Measurements from ENCODE around the gene SKIC2.
"Not testable (repeated sequence)": the region's sequence is repeated elsewhere in the genome, so short reads cannot be mapped to it uniquely, and the experiment has no call there.

The SKIC2 gene

DNA sequence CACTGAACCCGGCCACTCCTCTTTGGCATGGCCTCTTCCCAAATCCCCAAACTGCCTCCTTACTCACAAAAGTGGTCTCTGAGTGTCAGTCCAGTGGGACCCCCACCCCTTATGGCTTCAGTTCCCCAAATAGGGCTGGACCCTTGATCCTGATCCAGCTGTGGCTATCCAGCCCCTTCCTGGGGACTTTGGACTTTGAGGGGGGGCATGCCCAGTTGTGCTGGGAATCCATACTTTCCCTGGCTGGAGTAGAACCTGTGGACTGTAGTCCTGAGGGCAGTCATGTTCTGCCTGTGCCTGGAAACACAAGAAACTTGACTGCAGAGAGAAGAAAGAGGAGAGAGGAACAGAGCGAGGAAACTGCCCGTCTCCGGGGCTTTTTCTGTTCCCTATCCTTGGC is 45.4 kb downstream of the SKIC2 start:
- H3K4me3 ChIP-seq (ENCODE audit: low read length); DNase-seq (ENCODE audit: low read depth): not testable (repeated sequence)

DNA sequence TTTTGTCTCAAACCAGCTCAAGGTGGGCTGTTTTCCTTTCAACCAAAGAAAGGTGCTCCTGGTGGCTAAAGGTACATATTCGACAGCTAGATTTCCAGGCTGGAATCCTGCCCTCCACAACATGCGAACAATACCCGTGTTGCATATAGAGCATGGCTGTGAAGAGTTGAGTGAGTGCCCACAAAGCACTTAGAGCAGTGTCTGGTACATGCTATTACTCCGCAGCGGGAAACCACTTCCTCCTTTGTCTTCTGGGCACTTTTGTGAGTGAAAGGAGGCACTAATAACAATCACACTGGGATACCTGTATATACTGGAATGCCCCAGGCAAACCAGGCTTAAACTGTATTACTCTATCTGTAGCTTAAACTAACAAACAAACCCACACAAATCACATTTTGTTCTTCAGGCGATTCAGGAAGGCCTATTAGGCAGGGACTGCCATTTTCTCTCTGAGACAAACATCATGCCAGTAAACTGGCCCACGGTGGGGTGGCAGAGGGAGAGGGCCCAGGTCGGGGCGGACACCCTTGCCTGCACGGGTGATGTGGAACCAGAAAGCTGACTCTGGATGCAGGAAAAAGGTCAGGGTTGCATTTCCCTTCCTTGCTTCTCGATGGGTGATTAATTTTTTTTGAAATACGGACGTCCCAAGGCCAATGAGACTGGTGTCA is 46.0 kb downstream of the SKIC2 start:
- DNase-seq (ENCODE audit: low read depth); H3K4me3 ChIP-seq (ENCODE audit: low read length): not testable (repeated sequence)

- not testable (repeated sequence) for H3K4me3 ChIP-seq (ENCODE audit: low read length); DNase-seq (ENCODE audit: low read depth)
These were observed 46.5 kb downstream of the SKIC2 start for GRCh38 chr6:32005538-32005880.

DNA sequence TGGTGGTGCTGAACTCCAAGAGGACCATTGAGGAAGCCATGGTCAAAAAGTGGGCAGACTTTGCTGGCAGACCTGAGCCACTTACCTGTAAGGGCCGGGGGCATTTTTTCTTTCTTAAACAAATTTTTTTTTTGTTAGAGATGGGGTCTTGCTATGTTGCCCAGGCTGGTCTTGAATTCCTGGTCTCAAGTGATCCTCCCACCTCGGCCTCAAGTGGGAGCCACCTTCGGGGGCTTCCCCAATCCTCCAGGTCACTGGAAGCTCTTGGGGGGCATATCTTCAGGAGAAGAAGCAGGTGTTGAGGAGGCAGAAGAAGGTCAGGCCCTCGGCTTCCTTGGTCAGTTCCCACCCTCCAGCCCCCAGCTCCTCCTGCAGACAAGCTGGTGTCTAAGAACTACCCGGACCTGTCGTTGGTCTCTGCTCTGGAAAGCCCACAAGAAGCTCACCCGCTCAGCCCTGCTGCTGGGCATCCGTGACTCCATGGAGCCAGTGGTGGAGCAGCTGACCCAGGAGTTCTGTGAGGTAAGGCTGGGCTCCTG is 47.1 kb downstream of the SKIC2 start:
- H3K4me3 ChIP-seq (ENCODE audit: low read length); DNase-seq (ENCODE audit: low read depth): not testable (repeated sequence)

- DNase-seq (ENCODE audit: low read depth); H3K4me3 ChIP-seq (ENCODE audit: low read length): not testable (repeated sequence)
These were observed 48.1 kb downstream of the SKIC2 start for GRCh38 chr6:32007086-32007485.

DNA sequence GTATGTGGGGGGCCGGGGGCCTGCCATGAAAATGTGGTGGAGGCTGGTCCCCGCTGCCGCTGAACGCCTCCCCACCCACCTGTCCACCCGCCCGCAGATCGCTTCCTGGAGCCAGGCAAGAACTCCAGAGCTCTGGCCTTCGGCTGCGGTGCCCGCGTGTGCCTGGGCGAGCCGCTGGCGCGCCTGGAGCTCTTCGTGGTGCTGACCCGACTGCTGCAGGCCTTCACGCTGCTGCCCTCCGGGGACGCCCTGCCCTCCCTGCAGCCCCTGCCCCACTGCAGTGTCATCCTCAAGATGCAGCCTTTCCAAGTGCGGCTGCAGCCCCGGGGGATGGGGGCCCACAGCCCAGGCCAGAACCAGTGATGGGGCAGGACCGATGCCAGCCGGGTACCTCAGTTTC is 49.1 kb downstream of the SKIC2 start:
- not testable (repeated sequence) for DNase-seq (ENCODE audit: low read depth); H3K4me3 ChIP-seq (ENCODE audit: low read length)

DNA sequence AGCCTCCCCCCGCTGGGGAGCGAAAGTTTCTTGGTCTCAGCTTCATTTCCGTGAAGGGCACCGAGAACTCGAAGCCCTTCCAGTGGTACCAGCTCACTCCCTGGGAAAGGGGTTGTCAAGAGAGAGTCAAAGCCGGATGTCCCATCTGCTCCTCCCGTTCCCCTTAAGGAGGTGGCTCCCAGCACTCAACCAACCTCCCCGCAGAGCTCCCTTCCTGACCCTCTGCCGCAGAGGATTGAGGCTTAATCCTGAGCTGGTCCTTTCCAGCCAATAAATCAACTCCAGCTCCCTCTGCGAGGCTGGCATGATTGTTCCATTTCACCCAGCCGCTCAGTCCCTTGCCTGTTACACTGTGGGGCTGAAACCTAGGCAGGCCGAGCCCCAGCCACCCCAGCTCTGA is 49.6 kb downstream of the SKIC2 start:
- not testable (repeated sequence) for DNase-seq (ENCODE audit: low read depth)

DNA sequence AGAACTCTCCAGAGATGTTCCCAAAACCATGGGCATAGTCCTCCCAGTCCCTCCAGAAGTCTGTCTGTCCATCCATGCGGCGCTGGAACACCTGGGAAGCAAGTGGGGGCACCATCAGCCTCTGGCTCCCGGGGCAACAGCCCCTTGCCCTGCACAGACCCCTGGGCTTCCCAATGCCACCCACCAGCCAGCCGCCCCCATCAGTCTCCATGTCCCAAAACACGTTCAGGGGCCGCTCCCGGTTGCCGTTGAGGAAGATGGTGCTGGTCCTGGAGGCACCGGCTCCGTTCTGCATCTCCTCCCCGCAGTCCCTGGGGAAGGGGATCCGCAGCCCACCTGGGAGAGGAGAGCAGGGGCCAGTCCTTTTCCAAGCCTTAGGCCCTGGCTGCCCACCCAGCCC is 50.6 kb downstream of the SKIC2 start:
- not testable (repeated sequence) for DNase-seq (ENCODE audit: low read depth); H3K4me3 ChIP-seq (ENCODE audit: low read length)

More for the DNA sequence above, 49.6 kb downstream of the SKIC2 start:
- H3K4me3 ChIP-seq (ENCODE audit: low read length): not testable (repeated sequence)

DNA sequence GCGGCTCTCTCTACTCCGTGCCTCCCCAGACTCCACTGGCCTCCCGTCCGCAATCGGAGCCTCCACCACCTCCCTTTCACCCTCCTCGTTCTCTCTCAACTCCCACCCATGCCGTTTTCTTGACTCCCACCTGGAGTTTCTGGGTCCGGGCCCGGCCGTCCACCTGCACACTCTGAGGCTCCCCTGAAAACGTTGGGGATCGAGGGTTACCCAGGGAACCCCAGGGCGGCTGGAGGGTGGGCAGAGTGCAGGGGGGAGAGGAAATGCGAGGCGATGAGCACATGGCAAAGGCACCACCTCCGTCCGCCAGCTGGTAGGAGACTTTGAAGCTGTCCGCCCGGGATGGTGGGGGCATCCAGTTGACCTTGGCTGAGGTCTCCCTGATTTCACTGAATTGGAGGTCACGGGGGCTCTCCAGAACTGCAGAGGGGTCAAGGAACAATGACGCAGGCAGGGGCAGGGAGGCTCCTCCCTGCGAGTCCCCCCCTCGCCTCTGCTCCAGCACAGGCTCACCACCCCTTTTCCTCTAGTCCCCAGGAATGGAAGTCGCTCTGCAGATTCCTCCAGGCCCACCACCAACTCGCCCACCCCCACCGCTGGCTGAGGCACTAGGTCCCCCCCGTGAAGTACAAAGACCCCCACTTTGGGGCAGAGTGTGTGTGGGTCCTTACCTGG is 52.0 kb downstream of the SKIC2 start:
- not testable (repeated sequence) for DNase-seq (ENCODE audit: low read depth); H3K4me3 ChIP-seq (ENCODE audit: low read length)

- H3K4me3 ChIP-seq (ENCODE audit: low read length); DNase-seq (ENCODE audit: low read depth): not testable (repeated sequence)
These were observed 54.1 kb downstream of the SKIC2 start for GRCh38 chr6:32012941-32013617.

DNA sequence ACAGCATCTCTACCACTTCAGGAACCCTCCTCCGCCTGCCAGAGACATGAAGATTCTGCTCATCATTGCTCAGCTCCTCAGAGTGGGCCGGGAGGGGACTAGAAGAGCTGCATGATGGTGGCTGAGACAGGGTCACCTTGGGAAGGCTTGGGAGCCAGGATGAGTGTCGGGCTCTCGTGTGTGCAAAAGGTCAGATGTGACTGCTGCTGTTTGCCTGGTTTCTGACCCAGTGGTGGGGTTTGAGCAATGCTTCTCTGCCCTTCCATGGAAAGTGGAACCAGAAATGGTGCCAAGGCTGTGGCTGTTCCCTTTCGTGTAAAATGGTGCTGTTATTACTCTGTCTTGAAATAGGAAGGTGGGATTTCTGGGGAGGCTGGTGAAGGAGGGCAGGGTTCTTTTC is 54.8 kb downstream of the SKIC2 start:
- H3K4me3 ChIP-seq (ENCODE audit: low read length); DNase-seq (ENCODE audit: low read depth): not testable (repeated sequence)

GRCh38 chr6:32014547-32014946 is 55.6 kb downstream of the SKIC2 start, which contains the start of gene C4B:
TSS of gene C4B (plus strand) at chr6:32014795. CDS start at chr6:32014846, 51 bp downstream.
- not testable (repeated sequence) for DNase-seq (ENCODE audit: low read depth); H3K4me3 ChIP-seq (ENCODE audit: low read length)

All from retinal pigment epithelial cell (primary cell).